K562 (cell line): ENCODE results near the gene CCL27. TPM values are rescaled to one million over a fixed set of nuclear protein-coding genes. Genes with fewer than 3 reads are reported as not detected.

ENCODE experiments used
- ATAC-seq: fragments of 200-7000 bp; cut with Tn5 transposase; 3 replicates; pipeline ENCODE4 v1.9.1; 2020; ENCODE audit warnings: moderate library complexity
- BruUV-seq: library from RNA; stranded (reverse); fragments of 400-500 nt; replicated peaks from 2 replicates; lab custom pipeline; 2021; lab: Mats Ljungman, UMichigan
- CTCF ChIA-PET: fragments of 300-600 bp; formaldehyde crosslinking; extraction: SDS; loops from one replicate; lab custom pipeline; 2021; ENCODE audit warnings: low intra/inter-chr PET ratio; lab: Yijun Ruan, JAX
- POLR2A ChIA-PET: fragments of 300-600, 350-650 bp; sonication (Branson Sonifier 250); formaldehyde crosslinking; extraction: SDS; loops from one replicate; lab custom pipeline; 2021; ENCODE audit warnings: antibody characterized with exemption, inconsistent platforms; lab: Yijun Ruan, JAX
- DNase-seq, 4 experiments: peaks; one replicate each; pipeline versions ENCODE4 v3.0.0 to v3.0.0-alpha.2; 2011 to 2018; ENCODE audit warnings: low spot score in 3 of 4, mixed read lengths in 3 of 4; ENCODE audit errors: extremely low read depth in 1 of 4
- FAIRE-seq: peaks from 2 replicates; lab custom pipeline; 2011; peaks lifted over from hg19 to GRCh38; lab: Jason Lieb, UNC
- H2AFZ ChIP-seq: 2 replicates; pipeline ENCODE4 v1.6.0; 2011; ENCODE audit warnings: low read depth, low read length, control low read depth, inconsistent platforms
- H3K27ac ChIP-seq: fragments of 200-600 bp; 3 replicates; pipeline ENCODE4 v1.8.0; 2011; ENCODE audit warnings: low read depth, mild to moderate bottlenecking, control low read depth, inconsistent platforms, low read length, moderate library complexity, mixed read lengths; ENCODE audit errors: extremely low read depth
- H3K27me3 ChIP-seq, 2 experiments: fragments of 300-600 bp in 1 of 2; 2 replicates in 1 of 2; 3 replicates in 1 of 2; pipeline versions ENCODE4 v1.6.0 to v1.8.0; 2011; ENCODE audit warnings: inconsistent platforms in 2 of 2, low read length in 2 of 2, mild to moderate bottlenecking in 1 of 2, mixed read lengths in 1 of 2, moderate library complexity in 1 of 2; ENCODE audit not compliant: control insufficient read depth in 2 of 2, insufficient read depth in 2 of 2
- H3K36me3 ChIP-seq: fragments of 300-600 bp; 3 replicates; pipeline ENCODE4 v1.8.0; 2011; ENCODE audit warnings: mild to moderate bottlenecking, low read length, inconsistent platforms; ENCODE audit not compliant: control insufficient read depth, insufficient read depth
- H3K4me1 ChIP-seq, 2 experiments: fragments of 200-600 bp in 1 of 2; replicated peaks in 1 of 2; 2 replicates in 1 of 2; 3 replicates in 1 of 2; pipeline versions ENCODE4 v1.5.1 to v1.8.0; 2011; ENCODE audit warnings: inconsistent platforms in 2 of 2, low read length in 2 of 2, mild to moderate bottlenecking in 1 of 2, mixed read lengths in 1 of 2, moderate library complexity in 1 of 2; ENCODE audit not compliant: control insufficient read depth in 2 of 2, insufficient read depth in 2 of 2
- H3K4me2 ChIP-seq: 2 replicates; pipeline ENCODE4 v1.6.1; 2011; ENCODE audit warnings: low read length, control low read depth, inconsistent platforms, mixed read lengths; ENCODE audit not compliant: insufficient read depth
- H3K4me3 ChIP-seq: fragments of 200-600 bp; sonication (generic), shearing (Covaris generic); 2 replicates; pipeline ENCODE4 v1.5.1; 2016; ENCODE audit warnings: control low read depth, inconsistent platforms
- H3K79me2 ChIP-seq: fragments of 200-600 bp; 3 replicates; pipeline ENCODE4 v1.8.0; 2011; ENCODE audit warnings: low read length, inconsistent platforms; ENCODE audit not compliant: control insufficient read depth, insufficient read depth
- H3K9ac ChIP-seq, 2 experiments: 2 replicates each; pipeline versions ENCODE4 v1.6.0 to v1.6.1; 2011; ENCODE audit warnings: low read depth in 2 of 2, low read length in 2 of 2, control low read depth in 1 of 2, inconsistent platforms in 1 of 2, mild to moderate bottlenecking in 1 of 2, mixed read lengths in 1 of 2; ENCODE audit not compliant: insufficient read depth in 1 of 2
- H3K9me1 ChIP-seq: one replicate; pipeline ENCODE4 v1.6.0; 2011; ENCODE audit warnings: inconsistent platforms, mild to moderate bottlenecking, low read length, moderate library complexity; ENCODE audit not compliant: control insufficient read depth, insufficient read depth
- H3K9me3 ChIP-seq: replicated peaks from 2 replicates; pipeline ENCODE4 v1.5.1; 2011; ENCODE audit warnings: low read depth, low read length, inconsistent platforms; ENCODE audit not compliant: control insufficient read depth, insufficient read depth
- H4K20me1 ChIP-seq: replicated peaks from 2 replicates; pipeline ENCODE4 v1.6.1; 2011; ENCODE audit warnings: low read length, inconsistent platforms, mixed read lengths; ENCODE audit not compliant: control insufficient read depth, insufficient read depth
- RCOR1 ChIP-seq, 2 experiments: IDR thresholded peaks; 2 replicates each; pipeline ENCODE4 v1.6.1; 2012; ENCODE audit warnings: low read depth in 2 of 2, low read length in 2 of 2, borderline replicate concordance in 1 of 2, improper control_type of control experiment in 1 of 2
- TCF15 ChIP-seq: fragments of 250-450 bp; sonication (Bioruptor Pico); IDR thresholded peaks from 2 replicates; pipeline ENCODE4 v1.8.0; 2022; ENCODE audit warnings: moderate library complexity, mild to moderate bottlenecking, inconsistent platforms
- WGBS: fragments of 100-300 bp; shearing (Covaris generic); methylation state at CpG from one replicate; pipeline ENCODE4 v1.1.6; 2016; ENCODE audit warnings: low coverage, mixed read lengths; ENCODE audit not compliant: insufficient coverage; ENCODE audit errors: missing lambda C conversion rate; 5-methylcytosine and 5-hydroxymethylcytosine counted together
- in situ Hi-C: fragments of 300-500 bp; cut with MboI; formaldehyde crosslinking; loops from 4 replicates; pipeline ENCODE4 v1.15.0; 2018; ENCODE audit warnings: inconsistent platforms, mixed read lengths
- intact Hi-C: fragments of 100-400 bp; cut with micrococcal nuclease; formaldehyde crosslinking; loops from 2 replicates; pipeline ENCODE4 v1.14.2; 2022
- polyA plus RNA-seq, 8 experiments: library from polyadenylated mRNA; depleted of rRNA in 4 of 8; stranded (reverse) in 5 of 8; unstranded in 3 of 8; fragments of >200 nt; fragmentation: Nextera tagmentation in 2 of 8; fragmentation: Illumina TruSeq in 1 of 8; extraction: Ambion mirVana in 2 of 8; extraction: Trizol in 1 of 8; gene quantifications; 2 replicates each; pipeline versions ENCODE4 v1.2.1 to v1.2.3, GENCODE V29; 2011 to 2014; ENCODE audit warnings: inconsistent platforms in 1 of 8, missing spikeins in 1 of 8
- total RNA-seq, 7 experiments: library from RNA; depleted of rRNA in 6 of 7; stranded (reverse); fragments of >200 nt in 6 of 7; fragmentation: Illumina TruSeq in 2 of 7; extraction: Trizol in 2 of 7; gene quantifications; 2 replicates each; pipeline versions ENCODE4 v1.2.1 to v1.2.3, GENCODE V29; 2011 to 2021; ENCODE audit warnings: low replicate concordance in 1 of 7
- TF ChIP-seq, protein P1 (sequence below): IDR thresholded peaks from 2 replicates; pipeline ENCODE4 v1.6.1; 2016; ENCODE audit warnings: missing genetic modification characterization, missing compliant biosample characterization

Gene CCL27
- total and polyA plus RNA-seq, 9 of the 15 experiments (the other 6 are each of a cell fraction or from before 2014, with no cell fraction given), result 0.10 to 0.53 (median 0.27) TPM; not detected in 5

DNA sequence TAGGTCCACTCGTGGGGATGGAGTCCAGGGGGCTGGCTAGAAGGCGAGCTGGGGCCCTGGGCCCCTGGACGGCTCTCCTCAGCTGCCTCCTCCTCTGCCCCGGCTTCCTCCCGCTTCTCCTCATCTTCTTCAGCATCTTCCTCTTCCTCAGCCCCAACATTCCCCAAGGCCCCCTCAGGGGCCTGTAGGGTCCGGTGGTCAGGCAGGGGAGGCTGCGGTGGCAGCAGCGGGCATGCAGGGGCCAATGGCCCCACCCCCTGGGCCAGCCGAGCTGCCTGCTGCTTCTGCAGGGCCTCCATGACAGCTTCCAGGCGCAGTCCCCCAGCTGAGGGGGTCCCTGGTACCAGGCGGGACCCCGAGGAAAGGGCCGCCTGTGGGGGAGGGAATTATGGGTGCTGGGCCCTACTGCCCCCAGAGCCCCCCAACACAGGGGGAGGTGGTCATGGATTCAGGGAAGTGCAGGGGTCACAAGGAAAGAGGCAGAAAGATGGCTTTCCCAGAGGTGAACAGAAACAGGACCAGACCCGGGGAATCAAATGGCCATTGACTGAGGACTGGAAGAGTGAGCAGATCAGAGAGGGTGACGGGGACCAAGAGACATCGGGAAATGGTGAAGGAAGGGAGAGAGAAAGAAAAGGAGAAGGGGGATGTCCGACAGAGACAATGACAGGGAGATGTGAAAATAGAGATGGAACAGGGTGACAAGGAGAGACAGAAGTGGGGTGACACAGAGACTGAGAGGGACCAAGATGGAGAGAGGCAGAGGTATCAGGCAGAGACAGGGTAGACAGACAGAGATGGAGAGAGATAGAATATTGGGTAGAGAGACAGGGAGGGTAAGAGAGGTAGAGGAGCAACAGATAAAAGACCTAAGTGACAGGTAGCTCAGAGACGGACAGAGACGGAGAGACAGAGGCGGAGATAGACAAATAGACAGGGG, 34.5 kb downstream of the CCL27 start:
- WGBS, result 2% methylated on average over 8 of the region's 20 CpGs
- Histone ChIP-seq H3K36me3 (no peaks in the 10 kb centered on the region), H3K27me3 (peaks cover 14 to 55% of the 10 kb centered on the region in 2 experiments; a peak in 4 of 5 replicates), H3K9me1 (no peaks in the 10 kb centered on the region), H2AFZ (0 out of 2 replicates have a peak overlapping the region, but pooled peaks have one; percentile 32), H3K4me1 (peaks cover 0 to 24% of the 10 kb centered on the region in 2 experiments; a peak in 3 of 5 replicates), H3K9me3 (no peaks in the 10 kb centered on the region), H4K20me1 (no peaks in the 10 kb centered on the region), H3K4me2 (peak overlapping the region; percentile 58), H3K9ac (no peak overlapping the region), H3K79me2 (no peaks in the 10 kb centered on the region), H3K27ac (no peak overlapping the region), H3K4me3 (peak overlapping the region; percentile 18)
- no peak for ATAC-seq
- in situ Hi-C loops, result no loop called here
- ChIA-PET CTCF (no interaction called here), POLR2A (no interaction called here)
- TF ChIP-seq RCOR1 (IDR thresholded peaks at IDR 0.05; ENCODE audit: borderline replicate concordance in 1 of 2, low read depth in 2 of 2, low read length in 2 of 2), result no peak
- TF ChIP-seq TCF15 (CRISPR knock-in tag), result no peak
- TF ChIP-seq, protein P1, sequence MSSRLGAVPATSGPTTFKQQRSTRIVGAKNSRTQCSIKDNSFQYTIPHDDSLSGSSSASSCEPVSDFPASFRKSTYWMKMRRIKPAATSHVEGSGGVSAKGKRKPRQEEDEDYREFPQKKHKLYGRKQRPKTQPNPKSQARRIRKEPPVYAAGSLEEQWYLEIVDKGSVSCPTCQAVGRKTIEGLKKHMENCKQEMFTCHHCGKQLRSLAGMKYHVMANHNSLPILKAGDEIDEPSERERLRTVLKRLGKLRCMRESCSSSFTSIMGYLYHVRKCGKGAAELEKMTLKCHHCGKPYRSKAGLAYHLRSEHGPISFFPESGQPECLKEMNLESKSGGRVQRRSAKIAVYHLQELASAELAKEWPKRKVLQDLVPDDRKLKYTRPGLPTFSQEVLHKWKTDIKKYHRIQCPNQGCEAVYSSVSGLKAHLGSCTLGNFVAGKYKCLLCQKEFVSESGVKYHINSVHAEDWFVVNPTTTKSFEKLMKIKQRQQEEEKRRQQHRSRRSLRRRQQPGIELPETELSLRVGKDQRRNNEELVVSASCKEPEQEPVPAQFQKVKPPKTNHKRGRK, result peak; percentile 23; the same call in 1 of the 2 replicates
- no TSS peak for BruUV-seq
- FAIRE-seq, result no peak
- intact Hi-C loops, result loop anchor here (2.0 kb wide), 1 partner anchor 29 kb away; no protein-coding TSS in a partner anchor
- no peak for DNase-seq
